Fibroblast of skin of right biceps (primary cell): ENCODE data around the gene DCUN1D3.
A peak's percentile ranks its signal among the peaks of the same experiment; 100 is the strongest.
"Not testable (repeated sequence)": the region's sequence is repeated elsewhere in the genome, so short reads cannot be mapped to it uniquely, and the experiment has no call there.

ENCODE experiments used
- DNase-seq: peaks from one replicate; pipeline ENCODE4 v3.0.0-alpha.2; 2013

Gene DCUN1D3

GRCh38 chr16:20821682-20822081, 78.5 kb downstream of the DCUN1D3 start:
- no peak for DNase-seq

GRCh38 chr16:20818929-20819585, 81.1 kb downstream of the DCUN1D3 start:
- no peak for DNase-seq

- no peak for DNase-seq
Observed at GRCh38 chr16:20814784-20815183, 85.4 kb downstream of the DCUN1D3 start.

- no peak for DNase-seq
Observed at GRCh38 chr16:20812510-20812909, 87.6 kb downstream of the DCUN1D3 start.

GRCh38 chr16:20811889-20812439, 88.2 kb downstream of the DCUN1D3 start:
- no peak for DNase-seq

GRCh38 chr16:20807862-20808261, 92.3 kb downstream of the DCUN1D3 start:
- no peak for DNase-seq

- DNase-seq, result peak; percentile 97
Observed at GRCh38 chr16:20806168-20807050, 93.7 kb downstream of the DCUN1D3 start, which contains the start of the genes ERI2 and REXO5. Gene ERI2, minus strand, starts transcription at chr16:20806472. Its CDS starts 42 bp downstream, at chr16:20806430. Gene REXO5, plus strand, starts transcription at chr16:20806527. Its CDS starts 427 bp downstream, at chr16:20806954.

- DNase-seq, result not testable (repeated sequence)
Observed at GRCh38 chr16:20805684-20806167, 94.4 kb downstream of the DCUN1D3 start.
